ENCODE results near the gene BBS1. TPM values are rescaled to one million over a fixed set of nuclear protein-coding genes. Genes with fewer than 3 reads are reported as not detected.

Gene BBS1
- polyA plus RNA-seq, 2 of the 4 experiments (the other 2 are of a cell fraction) = 12.5 TPM

GRCh38 chr11:66556086-66556485 is 45.7 kb downstream of the BBS1 start:
- no peak overlapping the region for H3K27ac ChIP-seq
- no peak for TF ChIP-seq ESRRA (IDR thresholded peaks at IDR 0.05; ENCODE audit: borderline replicate concordance, low read length)
- TF ChIP-seq RCOR1 (IDR thresholded peaks at IDR 0.05; ENCODE audit: low read depth, low read length) = no peak
- no peak for TF ChIP-seq MAFK (IDR thresholded peaks at IDR 0.05; ENCODE audit: partially characterized antibody)
- TF ChIP-seq, protein P1, sequence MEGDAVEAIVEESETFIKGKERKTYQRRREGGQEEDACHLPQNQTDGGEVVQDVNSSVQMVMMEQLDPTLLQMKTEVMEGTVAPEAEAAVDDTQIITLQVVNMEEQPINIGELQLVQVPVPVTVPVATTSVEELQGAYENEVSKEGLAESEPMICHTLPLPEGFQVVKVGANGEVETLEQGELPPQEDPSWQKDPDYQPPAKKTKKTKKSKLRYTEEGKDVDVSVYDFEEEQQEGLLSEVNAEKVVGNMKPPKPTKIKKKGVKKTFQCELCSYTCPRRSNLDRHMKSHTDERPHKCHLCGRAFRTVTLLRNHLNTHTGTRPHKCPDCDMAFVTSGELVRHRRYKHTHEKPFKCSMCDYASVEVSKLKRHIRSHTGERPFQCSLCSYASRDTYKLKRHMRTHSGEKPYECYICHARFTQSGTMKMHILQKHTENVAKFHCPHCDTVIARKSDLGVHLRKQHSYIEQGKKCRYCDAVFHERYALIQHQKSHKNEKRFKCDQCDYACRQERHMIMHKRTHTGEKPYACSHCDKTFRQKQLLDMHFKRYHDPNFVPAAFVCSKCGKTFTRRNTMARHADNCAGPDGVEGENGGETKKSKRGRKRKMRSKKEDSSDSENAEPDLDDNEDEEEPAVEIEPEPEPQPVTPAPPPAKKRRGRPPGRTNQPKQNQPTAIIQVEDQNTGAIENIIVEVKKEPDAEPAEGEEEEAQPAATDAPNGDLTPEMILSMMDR (IDR thresholded peaks at IDR 0.05) = no peak
- no peak for TF ChIP-seq CEBPB (IDR thresholded peaks at IDR 0.05)
- FAIRE-seq (no peak), ATAC-seq (no peak), DNase-seq (ENCODE audit: low read depth in 1 of 2, low spot score in 1 of 2) (no peak)
- H3K4me2 ChIP-seq = no peak overlapping the region
- ChIA-PET POLR2A (interaction anchor here (1.5 kb wide), 1 partner anchor 10 kb away, joined by 6 read pairs; the partner anchor contains the start of gene ZDHHC24), CTCF (interaction anchor here (1.1 kb wide), 1 partner anchor 16 kb away, joined by 3 read pairs; no protein-coding TSS in a partner anchor)
- no peaks in the 10 kb centered on the region for H3K4me1 ChIP-seq
- WGBS (ENCODE audit: missing lambda C conversion rate) = 47% methylated on average over 3 of the region's 7 CpGs
- no peaks in the 10 kb centered on the region for H3K9me3 ChIP-seq
- no peak overlapping the region for H3K4me3 ChIP-seq

DNA sequence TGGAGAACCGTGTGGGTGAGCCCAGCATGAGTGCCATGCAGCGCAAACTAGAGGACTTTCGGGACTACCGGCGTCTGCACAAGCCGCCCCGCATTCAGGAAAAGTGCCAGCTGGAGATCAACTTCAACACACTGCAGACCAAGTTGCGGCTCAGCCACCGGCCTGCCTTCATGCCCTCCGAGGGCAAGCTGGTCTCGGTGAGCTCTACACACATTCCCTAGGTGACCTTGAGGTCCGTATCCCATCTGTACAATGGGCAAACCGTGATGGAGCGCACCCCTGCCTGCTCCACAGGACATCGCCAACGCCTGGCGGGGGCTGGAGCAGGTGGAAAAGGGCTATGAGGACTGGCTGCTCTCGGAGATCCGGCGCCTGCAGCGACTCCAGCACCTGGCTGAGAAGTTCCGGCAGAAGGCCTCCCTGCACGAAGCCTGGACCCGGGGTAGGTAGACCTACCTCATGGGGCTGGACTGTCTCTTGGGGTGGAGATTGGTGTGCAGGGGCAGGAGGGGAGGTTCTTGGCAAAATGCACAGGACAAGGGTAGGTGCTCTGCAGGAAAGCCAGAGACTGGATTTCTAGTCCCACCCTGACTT is 47.4 kb downstream of the BBS1 start:
- POLR2A ChIA-PET = no interaction called here

DNA sequence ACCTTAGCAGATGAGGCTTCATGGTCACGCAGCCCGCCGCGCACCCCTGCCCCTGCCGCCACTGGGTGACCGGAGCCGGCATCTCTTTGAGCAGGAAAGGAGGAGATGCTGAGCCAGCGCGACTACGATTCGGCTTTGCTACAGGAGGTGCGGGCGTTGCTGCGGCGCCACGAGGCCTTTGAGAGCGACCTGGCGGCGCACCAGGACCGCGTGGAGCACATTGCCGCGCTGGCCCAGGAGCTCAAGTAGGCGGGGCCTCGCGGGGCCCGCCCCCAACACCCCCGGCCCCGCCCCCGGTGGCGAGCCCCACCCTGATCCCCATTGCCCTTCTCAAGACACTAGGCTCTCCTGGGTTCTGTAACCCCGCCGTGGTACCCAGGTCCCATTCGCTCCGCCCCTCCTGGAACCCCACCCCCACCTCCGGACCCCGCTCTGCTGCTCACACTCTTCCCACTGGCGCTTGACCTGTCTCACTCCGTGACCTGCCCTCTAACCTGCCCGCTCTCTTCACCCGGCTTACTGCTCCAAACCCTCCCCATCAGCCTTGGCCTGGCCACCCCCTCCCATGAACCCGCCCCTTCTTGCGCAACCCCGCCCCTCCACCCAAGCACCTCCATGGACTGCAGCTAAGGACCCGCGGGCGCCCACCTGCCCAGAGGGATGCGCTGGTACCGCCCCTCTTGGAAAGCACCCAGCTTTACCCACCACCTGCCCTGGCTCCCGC is 48.9 kb downstream of the BBS1 start:
- Histone ChIP-seq H3K9me3 (no peaks in the 10 kb centered on the region), H3K4me1 (no peaks in the 10 kb centered on the region), H3K27ac (no peak overlapping the region), H3K4me3 (no peak overlapping the region), H3K4me2 (no peak overlapping the region)
- 74% methylated on average over 28 of the region's 50 CpGs for WGBS (ENCODE audit: missing lambda C conversion rate)
- ATAC-seq (peak in 1 of 2 experiments; percentile 7; a peak in 1 of 6 replicates), DNase-seq (ENCODE audit: low read depth in 1 of 2, low spot score in 1 of 2) (no peak), FAIRE-seq (no peak)
- CTCF ChIA-PET = interaction anchor here (0.6 to 1.2 kb wide), 2 partner anchors 119 to 495 kb away, joined by 3 to 4 read pairs; no protein-coding TSS in a partner anchor
- POLR2A ChIA-PET = interaction anchor here (0.9 kb wide), 1 partner anchor 9 kb away, joined by 3 read pairs; the partner anchor contains the start of gene CTSF
- TF ChIP-seq CBX2 (IDR thresholded peaks at IDR 0.05; ENCODE audit: borderline replicate concordance, low read depth) (no peak), SREBF2 (IDR thresholded peaks at IDR 0.05) (no peak), CHD4 (IDR thresholded peaks at IDR 0.05; ENCODE audit: borderline replicate concordance) (no peak), CEBPB (IDR thresholded peaks at IDR 0.05) (peak; percentile 32 to 71; a peak in 3 of 4 replicates), HOXB5 (CRISPR knock-in tag; IDR thresholded peaks at IDR 0.05) (no peak), GATA3 (IDR thresholded peaks at IDR 0.05; ENCODE audit: borderline replicate concordance) (no peak)
- TF ChIP-seq, protein P1 (IDR thresholded peaks at IDR 0.05) = no peak

More for the DNA sequence above, 47.4 kb downstream of the BBS1 start:
- Histone ChIP-seq H3K9me3 (no peaks in the 10 kb centered on the region), H3K27ac (no peak overlapping the region), H3K4me1 (no peaks in the 10 kb centered on the region), H3K4me3 (no peak overlapping the region), H3K4me2 (no peak overlapping the region)
- no peak for ATAC-seq
- no peak for FAIRE-seq
- 80% methylated on average over 19 of the region's 24 CpGs for WGBS (ENCODE audit: missing lambda C conversion rate)
- TF ChIP-seq, protein P2, sequence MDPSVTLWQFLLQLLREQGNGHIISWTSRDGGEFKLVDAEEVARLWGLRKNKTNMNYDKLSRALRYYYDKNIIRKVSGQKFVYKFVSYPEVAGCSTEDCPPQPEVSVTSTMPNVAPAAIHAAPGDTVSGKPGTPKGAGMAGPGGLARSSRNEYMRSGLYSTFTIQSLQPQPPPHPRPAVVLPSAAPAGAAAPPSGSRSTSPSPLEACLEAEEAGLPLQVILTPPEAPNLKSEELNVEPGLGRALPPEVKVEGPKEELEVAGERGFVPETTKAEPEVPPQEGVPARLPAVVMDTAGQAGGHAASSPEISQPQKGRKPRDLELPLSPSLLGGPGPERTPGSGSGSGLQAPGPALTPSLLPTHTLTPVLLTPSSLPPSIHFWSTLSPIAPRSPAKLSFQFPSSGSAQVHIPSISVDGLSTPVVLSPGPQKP (IDR thresholded peaks at IDR 0.05; ENCODE audit: low read depth, low read length) = no peak
- TF ChIP-seq CBX8 (IDR thresholded peaks at IDR 0.05) (no peak), ZFP36 (IDR thresholded peaks at IDR 0.05; ENCODE audit: borderline replicate concordance, partially characterized antibody) (no peak), RARB (CRISPR knock-in tag; IDR thresholded peaks at IDR 0.05) (no peak), PHF8 (IDR thresholded peaks at IDR 0.05; ENCODE audit: borderline replicate concordance, low read depth) (no peak), CEBPB (IDR thresholded peaks at IDR 0.05) (no peak), SREBF2 (IDR thresholded peaks at IDR 0.05) (no peak), MYC (IDR thresholded peaks at IDR 0.05; ENCODE audit: borderline replicate concordance, low read length) (no peak), KDM1A (IDR thresholded peaks at IDR 0.05; ENCODE audit: low read depth) (no peak), GATA3 (IDR thresholded peaks at IDR 0.05; ENCODE audit: borderline replicate concordance) (no peak), SMC3 (IDR thresholded peaks at IDR 0.05) (no peak)
- TF ChIP-seq, protein P3, sequence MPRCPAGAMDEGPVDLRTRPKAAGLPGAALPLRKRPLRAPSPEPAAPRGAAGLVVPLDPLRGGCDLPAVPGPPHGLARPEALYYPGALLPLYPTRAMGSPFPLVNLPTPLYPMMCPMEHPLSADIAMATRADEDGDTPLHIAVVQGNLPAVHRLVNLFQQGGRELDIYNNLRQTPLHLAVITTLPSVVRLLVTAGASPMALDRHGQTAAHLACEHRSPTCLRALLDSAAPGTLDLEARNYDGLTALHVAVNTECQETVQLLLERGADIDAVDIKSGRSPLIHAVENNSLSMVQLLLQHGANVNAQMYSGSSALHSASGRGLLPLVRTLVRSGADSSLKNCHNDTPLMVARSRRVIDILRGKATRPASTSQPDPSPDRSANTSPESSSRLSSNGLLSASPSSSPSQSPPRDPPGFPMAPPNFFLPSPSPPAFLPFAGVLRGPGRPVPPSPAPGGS (IDR thresholded peaks at IDR 0.05) = no peak
- no peak for DNase-seq (ENCODE audit: low read depth in 1 of 2, low spot score in 1 of 2)
- CTCF ChIA-PET = no interaction called here
